HG03196 (cell line): ENCODE measurements around the gene ANO6.

Source experiments
- ATAC-seq: cut with Tn5 transposase; IDR thresholded peaks from one replicate; pipeline ENCODE4 v1.9.1; 2021; ENCODE audit not compliant: unreplicated experiment

ANO6 gene

GRCh38 chr12:45433441-45433868 is 217.6 kb downstream of the ANO6 start:
- ATAC-seq, result no peak

- ATAC-seq, result no peak
Observed at GRCh38 chr12:45434094-45434493, 218.2 kb downstream of the ANO6 start.

GRCh38 chr12:45435945-45436710 is 220.2 kb downstream of the ANO6 start:
- no peak for ATAC-seq

GRCh38 chr12:45439039-45439438 is 223.1 kb downstream of the ANO6 start:
- ATAC-seq, result no peak

- ATAC-seq, result no peak
Observed at GRCh38 chr12:45446013-45446412, 230.1 kb downstream of the ANO6 start.

- ATAC-seq, result no peak
Observed at GRCh38 chr12:45458238-45458637, 242.3 kb downstream of the ANO6 start.

- no peak for ATAC-seq
Observed at GRCh38 chr12:45458854-45459807, 243.2 kb downstream of the ANO6 start.

GRCh38 chr12:45462506-45462905 is 246.6 kb downstream of the ANO6 start:
- ATAC-seq, result no peak

GRCh38 chr12:45464699-45465098 is 248.8 kb downstream of the ANO6 start:
- no peak for ATAC-seq

GRCh38 chr12:45468751-45469615 is 253.1 kb downstream of the ANO6 start:
- no peak for ATAC-seq

GRCh38 chr12:45469902-45470301 is 254.0 kb downstream of the ANO6 start:
- no peak for ATAC-seq

GRCh38 chr12:45473636-45474035 is 257.7 kb downstream of the ANO6 start:
- no peak for ATAC-seq

GRCh38 chr12:45475594-45475993 is 259.7 kb downstream of the ANO6 start:
- ATAC-seq, result no peak

- no peak for ATAC-seq
Observed at GRCh38 chr12:45477526-45477925, 261.6 kb downstream of the ANO6 start.

GRCh38 chr12:45478931-45479330 is 263.0 kb downstream of the ANO6 start:
- no peak for ATAC-seq

- no peak for ATAC-seq
Observed at GRCh38 chr12:45481746-45482145, 265.9 kb downstream of the ANO6 start.

- no peak for ATAC-seq
Observed at GRCh38 chr12:45483571-45483970, 267.7 kb downstream of the ANO6 start.
